Measurements from ENCODE around the gene PLAAT3.
A peak's percentile ranks its signal among the peaks of the same experiment; 100 is the strongest.

The PLAAT3 gene

GRCh38 chr11:63564056-63564774 is 50.0 kb downstream of the PLAAT3 start:
- H4K20me1 ChIP-seq (ENCODE audit: insufficient read depth, low read length): no peaks in the 10 kb centered on the region
- no peak overlapping the region for H2AFZ ChIP-seq (ENCODE audit: low read length)
- H3K9me3 ChIP-seq (ENCODE audit: low read length): no peaks in the 10 kb centered on the region
- TF ChIP-seq CTCF (IDR thresholded peaks at IDR 0.05; ENCODE audit: low read length): no peak
- no peak for TF ChIP-seq EZH2 (IDR thresholded peaks at IDR 0.05; ENCODE audit: borderline replicate concordance, low read length)
- no peaks in the 10 kb centered on the region for H3K79me2 ChIP-seq (ENCODE audit: insufficient read depth, low read length)
- H3K4me2 ChIP-seq (ENCODE audit: low read length): no peak overlapping the region
- H3K9me2 ChIP-seq (ENCODE audit: low read depth, low read length): no peaks in the 10 kb centered on the region
- H3K4me3 ChIP-seq (ENCODE audit: low read depth, low read length, poor library complexity, severe bottlenecking): no peak overlapping the region
- no peaks in the 10 kb centered on the region; the same call in 1 of the 2 replicates for H3F3A ChIP-seq (ENCODE audit: insufficient read depth, low read length)
- H3K9ac ChIP-seq (ENCODE audit: low read length): no peak overlapping the region
- H3K27me3 ChIP-seq (ENCODE audit: insufficient read depth, low read length): no peaks in the 10 kb centered on the region
- H3K27ac ChIP-seq (ENCODE audit: low read depth, low read length, poor library complexity, severe bottlenecking): peak overlapping the region; percentile 94
- H3K4me1 ChIP-seq (ENCODE audit: insufficient read depth, low read length, severe bottlenecking): peaks cover 55% of the 10 kb centered on the region
- no peaks in the 10 kb centered on the region for H3K36me3 ChIP-seq (ENCODE audit: insufficient read depth, low read length)

- no peak within 1 kb of the TSS for H3K4me2 ChIP-seq (ENCODE audit: low read length)
- H3K9me3 ChIP-seq (ENCODE audit: low read length): no peaks in the 10 kb centered on the region
- H3K27ac ChIP-seq (ENCODE audit: low read depth, low read length, poor library complexity, severe bottlenecking): no peak within 1 kb of the TSS
- peaks cover 51% of the 10 kb centered on the region for H3K4me1 ChIP-seq (ENCODE audit: insufficient read depth, low read length, severe bottlenecking)
- no peaks in the 10 kb centered on the region for H3K27me3 ChIP-seq (ENCODE audit: insufficient read depth, low read length)
- H3F3A ChIP-seq (ENCODE audit: insufficient read depth, low read length): no peaks in the 10 kb centered on the region; the same call in 1 of the 2 replicates
- TF ChIP-seq EZH2 (IDR thresholded peaks at IDR 0.05; ENCODE audit: borderline replicate concordance, low read length) (no peak), CTCF (IDR thresholded peaks at IDR 0.05; ENCODE audit: low read length) (no peak)
- no peaks in the 10 kb centered on the region for H3K9me2 ChIP-seq (ENCODE audit: low read depth, low read length)
- no peak within 1 kb of the TSS for H3K9ac ChIP-seq (ENCODE audit: low read length)
- no peaks in the 10 kb centered on the region for H3K36me3 ChIP-seq (ENCODE audit: insufficient read depth, low read length)
- H3K79me2 ChIP-seq (ENCODE audit: insufficient read depth, low read length): no peaks in the 10 kb centered on the region
- H2AFZ ChIP-seq (ENCODE audit: low read length): no peak within 1 kb of the TSS
- no peaks in the 10 kb centered on the region for H4K20me1 ChIP-seq (ENCODE audit: insufficient read depth, low read length)
- no peak within 1 kb of the TSS for H3K4me3 ChIP-seq (ENCODE audit: low read depth, low read length, poor library complexity, severe bottlenecking)
These were observed 50.8 kb downstream of the PLAAT3 start, which contains the start of gene PLAAT2 for GRCh38 chr11:63563201-63564055. Gene PLAAT2, minus strand, starts transcription at chr11:63563379. Its CDS starts 55 bp downstream, at chr11:63563324.

- Histone ChIP-seq H3K4me1 (ENCODE audit: insufficient read depth, low read length, severe bottlenecking) (peaks cover 34% of the 10 kb centered on the region), H3K9me2 (ENCODE audit: low read depth, low read length) (no peaks in the 10 kb centered on the region), H3K4me2 (ENCODE audit: low read length) (no peak overlapping the region), H2AFZ (ENCODE audit: low read length) (no peak overlapping the region), H3K79me2 (ENCODE audit: insufficient read depth, low read length) (no peaks in the 10 kb centered on the region), H3K27me3 (ENCODE audit: insufficient read depth, low read length) (no peaks in the 10 kb centered on the region), H4K20me1 (ENCODE audit: insufficient read depth, low read length) (no peaks in the 10 kb centered on the region), H3K9me3 (ENCODE audit: low read length) (no peaks in the 10 kb centered on the region), H3K27ac (ENCODE audit: low read depth, low read length, poor library complexity, severe bottlenecking) (no peak overlapping the region), H3K36me3 (ENCODE audit: insufficient read depth, low read length) (no peaks in the 10 kb centered on the region), H3K4me3 (ENCODE audit: low read depth, low read length, poor library complexity, severe bottlenecking) (no peak overlapping the region), H3K9ac (ENCODE audit: low read length) (no peak overlapping the region), H3F3A (ENCODE audit: insufficient read depth, low read length) (no peaks in the 10 kb centered on the region)
- TF ChIP-seq CTCF (IDR thresholded peaks at IDR 0.05; ENCODE audit: low read length): no peak
- no peak for TF ChIP-seq EZH2 (IDR thresholded peaks at IDR 0.05; ENCODE audit: borderline replicate concordance, low read length)
These were observed 53.6 kb downstream of the PLAAT3 start for GRCh38 chr11:63560506-63561180.
